CD4-positive, alpha-beta T cell treated with Interferon gamma for 1 hour (primary cell): ENCODE measurements around the gene UBA52.
"Not testable (repeated sequence)": the region's sequence is repeated elsewhere in the genome, so short reads cannot be mapped to it uniquely, and the experiment has no call there.

Experiments used
- DNase-seq: peaks from one replicate; pipeline ENCODE4 v3.0.0-alpha.2; 2020

Gene UBA52

GRCh38 chr19:18593367-18594095 is 21.9 kb downstream of the UBA52 start:
- DNase-seq = no peak

GRCh38 chr19:18594096-18594823 is 22.6 kb downstream of the UBA52 start:
- peak; percentile 72 for DNase-seq

GRCh38 chr19:18594824-18595373 is 23.2 kb downstream of the UBA52 start:
- DNase-seq = no peak

- DNase-seq = no peak
Observed at GRCh38 chr19:18595475-18595874, 23.8 kb downstream of the UBA52 start.

DNA sequence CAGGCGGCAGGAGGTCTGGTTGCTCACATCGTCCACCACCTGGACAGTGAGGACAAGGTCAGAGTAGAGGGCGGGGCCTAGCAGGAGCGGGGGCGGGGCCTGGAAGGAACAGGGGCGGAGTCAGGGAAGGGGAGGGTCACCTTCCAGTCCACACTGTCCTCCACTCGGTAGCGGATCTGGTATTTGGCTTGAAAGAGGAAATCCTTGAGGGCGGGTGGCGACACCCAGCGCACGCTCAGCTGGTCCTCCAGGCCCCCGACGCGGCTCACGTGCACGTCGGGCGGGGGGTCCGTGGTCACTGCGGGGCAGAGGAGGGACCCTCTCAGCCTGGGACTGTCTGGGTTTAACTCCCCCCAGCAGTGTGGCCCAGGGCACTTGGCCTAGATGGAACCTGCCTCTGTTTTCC is 25.1 kb downstream of the UBA52 start:
- DNase-seq = peak; percentile 53

DNA sequence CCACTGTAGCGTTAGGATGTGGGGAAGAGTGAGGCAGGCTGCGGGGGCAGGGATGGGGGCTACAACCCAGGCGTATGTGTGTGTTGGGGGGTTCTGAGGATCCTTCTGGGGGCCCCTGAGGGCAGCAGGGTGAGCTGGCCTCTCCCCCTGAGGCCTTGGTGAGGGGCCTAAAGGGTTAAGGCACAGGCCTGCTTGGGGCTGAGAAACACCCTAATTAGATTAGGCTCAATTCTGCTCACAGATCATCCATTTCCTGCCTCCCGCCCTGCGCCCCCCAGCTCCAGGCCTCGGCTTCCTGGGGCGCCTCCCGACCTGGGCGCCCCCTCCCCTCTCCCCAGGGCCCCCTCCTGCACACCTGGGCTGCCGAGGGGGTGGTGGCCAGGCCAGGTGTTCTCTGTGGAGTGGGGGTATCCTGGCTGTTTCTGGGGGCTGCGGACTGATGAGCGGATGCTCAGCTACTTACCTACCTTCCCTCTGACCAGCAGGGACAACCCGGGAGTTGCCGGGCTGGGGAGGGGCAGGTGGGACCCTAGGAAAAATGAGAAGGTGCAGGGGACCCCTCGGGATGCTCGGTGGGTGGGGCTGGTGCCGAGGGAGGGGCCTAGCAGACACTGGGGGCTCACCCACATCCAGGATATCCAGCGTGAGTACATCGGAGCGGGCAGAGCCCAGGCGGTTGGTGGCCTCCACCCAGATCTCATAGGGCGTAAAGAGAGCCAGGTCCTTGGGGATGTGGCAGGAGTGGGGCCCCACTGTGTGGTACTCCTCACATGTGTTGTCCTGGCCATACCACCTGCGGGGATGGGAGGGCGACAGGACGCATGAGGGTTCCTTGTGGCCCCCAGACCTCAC is 26.4 kb downstream of the UBA52 start:
- no peak for DNase-seq

- DNase-seq = no peak
Observed at GRCh38 chr19:18599485-18599884, 27.8 kb downstream of the UBA52 start.

- DNase-seq = not testable (repeated sequence)
Observed at GRCh38 chr19:18600692-18601397, 29.2 kb downstream of the UBA52 start.

GRCh38 chr19:18601875-18602274 is 30.2 kb downstream of the UBA52 start:
- no peak for DNase-seq

DNA sequence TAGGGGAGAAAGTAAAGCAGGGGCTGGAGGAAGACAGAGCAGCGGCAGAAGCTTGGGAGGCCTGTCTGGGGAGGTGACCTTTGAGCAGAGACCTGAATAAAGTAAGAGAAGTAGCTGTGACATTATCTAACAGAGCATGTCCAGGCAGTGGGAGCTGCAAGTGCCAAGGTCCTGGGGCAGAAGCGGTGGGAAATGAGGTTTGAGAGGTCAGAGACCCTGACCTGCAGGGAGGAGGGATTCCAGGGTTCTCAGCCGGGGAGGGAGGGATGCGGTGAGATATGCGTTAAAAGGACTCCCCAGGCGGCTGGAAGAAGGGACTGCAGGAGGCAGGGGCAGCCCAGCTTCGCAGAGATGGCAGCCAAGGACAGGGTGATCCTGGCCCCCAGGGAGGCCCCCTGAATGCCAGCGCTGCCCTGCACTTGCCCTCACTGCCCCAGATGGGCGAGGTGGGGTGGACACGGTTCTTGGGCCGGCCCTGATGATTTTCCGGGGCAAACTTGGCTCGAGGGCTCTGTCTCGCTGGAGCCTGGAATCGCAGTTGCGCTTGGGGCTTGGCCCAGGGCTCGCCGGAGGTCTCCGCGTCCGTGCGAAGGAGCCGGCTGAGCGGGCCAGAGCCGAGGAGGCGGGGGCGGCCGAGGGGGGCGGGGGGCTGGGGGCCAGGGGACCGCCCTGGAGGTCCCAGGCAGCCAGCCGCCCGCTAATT is 31.7 kb downstream of the UBA52 start:
- DNase-seq = no peak

DNA sequence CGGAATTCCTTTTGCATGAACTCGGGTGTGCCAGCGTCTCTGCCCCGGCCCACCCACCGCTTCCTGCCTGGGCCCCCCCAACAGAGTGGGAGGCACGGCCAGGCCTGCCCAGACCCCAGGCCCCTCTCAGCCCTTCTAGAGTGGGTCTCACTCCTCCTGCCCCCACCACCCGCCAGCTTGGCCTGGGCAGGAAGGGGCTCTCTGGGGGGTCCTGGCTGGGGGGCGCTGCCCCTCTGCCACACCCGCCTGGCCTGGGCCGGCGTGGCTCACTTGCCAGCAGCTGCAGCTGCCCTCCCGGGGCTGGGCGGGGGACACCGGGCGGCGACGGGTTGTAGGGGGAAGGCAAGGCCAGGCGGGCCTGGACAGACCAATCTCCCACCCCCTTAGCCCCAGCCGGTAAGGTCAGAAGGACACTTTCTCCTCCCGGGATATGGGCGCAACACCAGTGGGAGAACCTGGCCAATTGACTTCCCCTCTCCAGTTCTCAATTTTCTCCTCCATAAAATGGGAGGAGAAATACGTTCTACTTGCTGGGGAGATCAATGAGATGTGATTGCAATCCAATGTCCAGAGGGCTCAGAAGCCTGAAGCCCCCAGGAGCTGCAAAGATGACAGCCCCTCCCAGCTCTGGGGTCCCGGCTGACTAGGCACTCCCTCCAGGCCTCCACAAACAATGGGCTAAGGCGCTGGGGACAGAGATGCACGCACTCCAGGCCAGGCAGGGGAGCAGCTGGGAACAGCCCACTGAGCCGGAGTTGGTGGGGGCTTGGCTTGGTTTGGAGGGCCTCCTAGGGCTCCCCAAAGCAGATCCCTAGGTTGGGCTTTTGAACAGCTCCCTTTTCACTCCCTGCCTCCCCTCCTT is 32.5 kb downstream of the UBA52 start:
- DNase-seq = no peak

DNA sequence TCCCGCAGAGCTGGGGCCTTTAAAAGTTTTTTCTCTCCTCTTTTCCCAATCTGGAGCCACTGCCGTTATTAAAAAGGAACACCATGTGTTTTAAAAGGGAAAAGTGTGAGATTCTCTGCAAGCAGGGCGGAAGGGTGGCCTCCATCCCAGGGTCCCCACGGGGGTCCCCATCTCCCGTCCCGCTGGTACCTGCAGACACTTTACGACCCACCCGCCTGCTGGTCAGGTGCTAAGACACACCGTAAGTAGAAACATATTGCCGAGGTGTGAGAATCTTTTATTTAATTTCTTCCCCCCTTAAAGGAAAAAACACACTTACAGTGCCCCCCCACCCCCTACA is 33.1 kb downstream of the UBA52 start:
- DNase-seq = no peak

DNA sequence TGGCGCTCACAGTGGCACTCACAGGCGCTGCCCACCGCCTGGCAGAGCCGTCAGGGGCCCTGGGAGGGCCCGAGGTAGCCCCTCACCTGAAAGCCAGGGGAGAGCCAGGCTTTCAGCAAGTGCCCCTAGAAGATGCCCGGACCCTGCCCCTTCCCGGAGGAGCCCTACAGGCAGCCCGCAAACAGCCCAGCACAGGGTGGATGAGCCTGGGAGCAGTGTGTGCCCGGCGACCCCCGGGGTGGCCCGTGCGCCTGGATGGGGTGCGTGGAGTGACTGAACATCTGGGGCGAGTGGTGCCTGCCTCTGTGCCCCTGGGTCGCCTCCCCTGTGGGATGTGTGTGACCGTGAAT is 33.5 kb downstream of the UBA52 start:
- no peak for DNase-seq

- no peak for DNase-seq
Observed at GRCh38 chr19:18605546-18606280, 34.1 kb downstream of the UBA52 start.

GRCh38 chr19:18606281-18607225 is 34.9 kb downstream of the UBA52 start, which contains the start of gene CRLF1:
CRLF1 (minus strand) TSS chr19:18606799; CDS start chr19:18606656, 143 bp downstream.
- no peak for DNase-seq

DNA sequence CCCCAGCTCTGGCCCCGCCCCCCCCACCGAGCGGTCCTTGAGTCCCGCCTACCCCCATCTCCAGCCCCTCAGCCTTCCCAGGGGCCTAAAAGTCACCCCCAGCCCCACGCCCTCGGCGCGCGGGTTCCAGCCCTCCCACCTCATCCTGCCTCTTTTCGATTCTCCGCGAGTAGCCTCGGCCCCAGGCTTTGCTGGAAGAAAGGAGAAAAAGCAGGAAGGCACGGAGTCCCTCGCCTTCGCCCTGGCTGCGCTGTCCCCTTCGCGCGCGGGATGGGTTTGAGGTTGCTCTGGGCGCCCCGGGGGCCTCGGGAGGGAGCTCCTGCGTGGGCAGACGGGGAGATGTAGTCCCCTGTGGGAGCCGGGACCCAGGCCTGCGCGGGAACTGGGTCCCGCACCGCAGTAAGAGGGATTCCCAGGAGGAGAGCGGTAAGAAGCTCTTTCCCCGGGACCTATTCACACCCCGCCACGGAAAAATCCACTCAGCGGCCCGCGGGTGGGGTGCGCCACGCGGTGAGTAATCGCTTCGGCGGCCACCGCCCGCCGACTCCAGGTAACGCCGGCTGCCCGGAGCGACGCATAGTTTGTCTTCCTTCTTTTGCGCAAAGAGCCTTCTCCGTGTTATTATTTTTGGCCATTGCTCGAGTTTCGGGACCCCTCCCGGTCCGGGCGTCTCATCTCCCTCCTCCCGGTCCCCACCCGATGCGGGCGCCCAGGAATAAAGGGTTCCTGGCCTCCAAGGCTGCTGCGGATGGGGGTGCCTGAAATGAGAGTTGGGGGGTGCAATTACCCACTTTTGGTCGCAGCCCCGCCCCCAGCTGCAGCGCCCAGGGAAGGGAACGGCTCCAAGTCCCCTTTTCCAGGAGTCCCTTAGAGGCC is 35.8 kb downstream of the UBA52 start:
- DNase-seq = no peak

GRCh38 chr19:18608102-18608804 is 36.6 kb downstream of the UBA52 start:
- DNase-seq = no peak
